Fibroblast of skin of left biceps (primary cell): Measurements from ENCODE around the gene STK16.
A peak's percentile ranks its signal among the peaks of the same experiment; 100 is the strongest.

Experiments used
- DNase-seq, 2 experiments: peaks; one replicate each; pipeline ENCODE4 v3.0.0-alpha.2; 2013; ENCODE audit warnings: low read depth in 2 of 2

The STK16 gene

GRCh38 chr2:219213486-219214071 is 31.7 kb upstream of the STK16 start:
- no peak for DNase-seq

- DNase-seq, result no peak
Measured at GRCh38 chr2:219214141-219214540, 31.1 kb upstream of the STK16 start.

DNA sequence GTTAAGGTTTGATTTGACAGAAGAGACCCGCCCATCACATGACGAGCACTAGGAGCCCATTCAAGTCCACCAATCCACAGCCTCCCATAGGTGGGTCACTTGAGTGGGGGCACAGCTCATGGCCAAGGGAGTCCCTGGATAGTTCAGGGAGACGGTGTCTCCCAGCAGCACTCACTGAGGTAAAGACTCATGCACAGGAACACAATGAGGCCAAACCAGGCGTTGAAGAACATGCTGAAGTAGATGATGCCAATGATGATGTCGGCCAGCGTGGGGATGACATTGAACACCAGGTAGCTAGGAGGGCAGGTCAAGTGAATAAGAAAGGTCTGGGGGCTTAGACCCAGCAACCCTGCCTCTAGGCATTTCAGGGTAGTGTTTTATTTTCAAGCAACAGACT is 30.5 kb upstream of the STK16 start:
- no peak for DNase-seq

DNA sequence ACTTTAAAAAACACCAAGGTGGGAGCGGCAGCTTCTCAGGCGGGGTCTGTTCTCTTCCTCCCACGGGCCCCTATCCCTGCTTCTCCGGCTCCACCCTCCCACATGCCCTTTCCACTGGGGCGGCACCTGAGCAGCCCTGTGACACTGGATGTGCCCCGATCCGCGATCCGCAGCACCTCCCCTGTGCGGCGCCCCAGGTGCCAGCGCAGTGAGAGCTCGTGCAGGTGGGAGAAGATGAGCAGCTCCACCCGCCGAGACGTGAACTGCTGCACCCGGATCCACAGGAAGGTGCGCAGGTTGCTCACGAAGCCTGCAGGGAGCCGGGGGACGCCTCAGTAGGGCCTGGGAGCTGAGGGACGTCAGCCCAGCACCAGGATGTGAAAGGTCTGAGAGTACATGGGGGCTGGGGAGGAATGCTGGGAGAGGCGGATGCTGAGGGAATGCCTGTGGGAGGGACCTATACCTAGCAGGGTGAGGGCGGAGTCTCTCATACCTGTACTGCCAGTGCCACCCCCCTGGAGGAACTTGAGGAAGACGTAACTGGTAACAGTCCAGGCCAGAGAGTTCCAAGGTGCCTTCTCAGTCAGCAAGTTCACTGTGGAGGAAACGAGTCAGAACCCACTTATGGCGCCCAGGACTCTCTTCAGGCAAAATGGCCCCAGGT is 29.3 kb upstream of the STK16 start:
- DNase-seq, result no peak

DNA sequence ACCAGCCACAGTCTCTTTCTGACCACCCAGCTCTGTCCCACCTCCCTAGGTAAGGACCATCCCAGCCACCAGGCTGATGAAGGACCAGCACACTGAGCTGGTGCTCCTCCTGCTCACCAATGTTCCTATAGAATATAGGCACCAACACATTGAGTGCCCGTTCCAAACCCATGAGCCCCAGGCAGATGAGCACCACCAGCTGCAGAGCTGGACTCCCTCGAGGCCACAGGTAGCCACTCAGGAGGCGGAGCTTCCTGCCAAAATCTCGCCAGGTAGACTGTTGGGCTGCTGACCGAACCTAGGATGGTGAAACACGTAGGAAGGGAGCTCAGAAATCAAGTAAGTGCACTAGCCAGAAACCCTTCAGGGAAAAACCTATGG is 28.8 kb upstream of the STK16 start:
- no peak for DNase-seq

- DNase-seq, result peak in 1 of 2 experiments; percentile 24
Measured at GRCh38 chr2:219218217-219218731, 27.0 kb upstream of the STK16 start.

DNA sequence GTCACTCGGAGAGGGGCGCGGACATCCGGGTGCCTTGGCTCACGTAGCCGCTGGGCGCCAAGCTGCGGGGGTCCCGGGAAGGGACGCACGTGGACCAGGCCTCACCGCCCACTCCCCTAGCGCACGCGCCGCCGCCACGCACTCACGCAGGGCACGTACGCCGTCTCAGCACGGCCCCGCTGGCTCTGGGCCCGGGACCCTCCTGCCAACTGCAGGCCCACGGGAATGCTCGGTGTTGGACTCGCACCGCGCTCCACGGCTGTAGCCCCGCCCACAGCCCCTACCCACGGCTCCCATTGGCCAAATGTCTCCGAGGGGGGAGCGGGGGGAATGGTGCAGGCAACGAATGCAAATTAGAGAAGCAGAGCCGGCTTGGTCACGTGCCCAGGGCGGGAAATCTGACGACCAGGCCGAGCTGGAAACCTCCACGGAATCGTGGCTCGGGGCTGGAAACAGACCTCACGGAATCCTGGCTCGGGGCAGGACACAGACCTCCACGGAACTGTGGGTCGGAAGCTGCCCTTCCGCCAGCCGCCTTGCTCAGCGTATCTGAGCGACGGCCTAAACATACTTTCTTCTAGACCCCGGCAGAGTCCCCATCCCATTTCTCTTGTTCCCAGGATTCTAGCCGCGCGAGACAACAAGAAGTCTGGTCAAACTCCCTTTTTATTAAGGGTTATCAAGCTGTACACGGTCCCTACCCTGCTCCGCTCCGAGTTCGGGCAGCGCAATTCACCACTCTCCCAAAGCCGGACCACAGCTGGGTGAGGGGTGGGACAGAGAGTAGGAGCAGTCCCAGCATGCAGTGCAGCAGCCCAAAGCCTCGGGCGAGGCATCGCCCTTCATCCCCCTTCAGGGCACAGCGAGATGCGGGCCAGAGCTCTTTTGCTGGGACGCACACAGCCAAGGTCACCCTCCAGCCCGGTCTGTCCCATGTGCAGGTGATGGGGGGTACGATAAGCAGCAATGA is 26.3 kb upstream of the STK16 start, which contains the start of gene ABCB6:
ABCB6 (minus strand) TSS at position 227 of the 970 bp plus-strand sequence. CDS start 285 bp downstream, outside the sequence.
- peak; percentile 89 to 90 for DNase-seq

DNA sequence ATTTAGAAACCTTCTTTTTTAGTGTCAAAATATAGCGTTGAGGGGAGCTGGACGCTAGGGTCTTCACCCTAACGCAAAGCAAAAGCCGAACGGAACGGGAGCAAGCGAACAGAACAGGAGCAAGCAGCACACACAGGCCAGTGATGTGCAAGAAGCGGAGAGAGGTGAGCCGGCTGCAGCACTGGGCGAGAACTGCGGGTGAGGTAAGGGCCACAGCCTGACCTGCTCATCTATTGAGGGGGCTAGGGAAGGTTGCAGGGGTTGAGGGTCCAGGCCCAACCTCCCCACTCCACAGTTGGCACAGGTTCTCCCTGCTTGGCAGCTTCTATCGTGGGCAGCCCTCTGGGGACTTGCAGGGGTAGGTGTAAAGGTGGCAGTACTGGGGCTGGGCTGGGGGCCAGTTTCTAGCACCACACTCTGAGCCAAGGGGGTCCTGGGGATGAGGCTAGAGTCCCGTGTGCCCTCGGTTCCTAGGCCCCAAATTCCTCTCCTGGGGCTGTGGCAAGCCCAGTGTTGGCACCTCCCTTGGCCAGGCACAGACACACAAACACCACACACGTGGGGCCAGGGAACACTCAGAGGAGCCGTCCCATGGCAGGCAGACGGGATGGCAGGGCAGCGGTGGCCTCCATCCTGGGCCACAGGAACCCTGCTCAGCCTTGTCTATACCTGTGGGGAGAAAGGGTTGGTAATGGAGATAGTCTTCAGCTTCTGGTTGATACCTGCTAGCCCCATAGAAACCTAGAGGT is 25.3 kb upstream of the STK16 start:
- no peak for DNase-seq

DNA sequence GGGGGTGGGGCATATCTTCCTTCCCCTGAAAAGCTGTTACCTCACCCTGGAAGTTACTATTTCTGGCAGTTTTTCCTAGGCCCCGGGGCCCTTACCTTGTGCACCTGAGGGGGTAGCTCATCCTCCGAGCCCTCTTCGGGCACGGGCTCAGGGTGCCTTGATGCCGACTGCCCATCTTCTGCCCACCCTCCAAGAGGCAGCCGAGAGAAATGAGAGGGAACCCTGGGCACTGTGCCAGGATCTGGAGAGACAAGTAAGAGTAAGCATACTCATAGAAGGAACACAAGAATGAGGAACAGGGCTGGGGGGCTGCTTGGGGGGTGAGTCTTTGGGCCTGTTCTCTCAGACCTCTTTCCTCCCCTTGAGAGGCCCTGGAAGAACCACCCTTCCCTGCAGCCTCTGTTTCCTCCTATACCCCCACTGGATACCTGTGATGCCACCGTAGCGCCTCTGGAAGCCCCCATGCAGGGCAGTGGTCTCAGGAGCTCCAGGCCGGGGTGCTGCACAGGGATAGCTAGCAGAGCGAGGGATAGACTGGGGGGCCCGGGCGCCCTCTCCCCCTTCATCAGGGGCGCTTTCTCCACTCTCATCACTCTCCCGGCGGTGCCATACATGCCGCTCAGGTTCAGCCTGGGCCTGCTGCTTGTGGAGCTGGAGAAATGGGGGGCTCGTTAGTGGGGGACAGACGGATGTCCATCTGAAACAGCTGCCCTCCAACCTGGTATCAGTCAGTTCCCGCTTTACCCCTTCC is 24.5 kb upstream of the STK16 start:
- no peak for DNase-seq

DNA sequence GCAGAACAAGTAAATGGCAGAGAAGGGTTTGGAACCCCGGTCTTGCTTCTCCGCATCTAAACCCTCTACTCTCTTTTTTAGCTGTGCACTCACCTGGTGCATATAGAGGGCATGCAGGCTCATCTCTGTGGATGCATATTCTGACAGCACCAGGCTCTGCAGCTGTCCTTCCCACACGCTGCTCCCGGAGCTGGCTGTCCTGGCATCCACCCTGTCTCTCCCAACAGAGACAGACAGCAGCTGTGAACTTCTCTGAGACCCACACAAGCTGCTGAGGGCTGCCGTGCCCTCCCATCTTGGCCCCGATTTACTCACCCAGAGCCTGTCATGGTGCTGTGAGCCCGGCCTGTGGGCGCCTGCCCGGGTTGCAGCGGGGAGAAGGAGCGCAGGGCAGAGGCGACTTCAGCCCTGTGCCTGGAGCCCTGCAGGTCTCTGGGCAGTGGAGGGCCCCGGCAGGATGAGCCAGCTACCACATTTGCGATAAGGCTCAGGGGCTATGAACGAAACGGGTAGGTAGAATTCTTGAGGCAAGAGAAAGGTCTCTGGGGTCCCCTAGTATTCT is 23.2 kb upstream of the STK16 start:
- no peak for DNase-seq

DNA sequence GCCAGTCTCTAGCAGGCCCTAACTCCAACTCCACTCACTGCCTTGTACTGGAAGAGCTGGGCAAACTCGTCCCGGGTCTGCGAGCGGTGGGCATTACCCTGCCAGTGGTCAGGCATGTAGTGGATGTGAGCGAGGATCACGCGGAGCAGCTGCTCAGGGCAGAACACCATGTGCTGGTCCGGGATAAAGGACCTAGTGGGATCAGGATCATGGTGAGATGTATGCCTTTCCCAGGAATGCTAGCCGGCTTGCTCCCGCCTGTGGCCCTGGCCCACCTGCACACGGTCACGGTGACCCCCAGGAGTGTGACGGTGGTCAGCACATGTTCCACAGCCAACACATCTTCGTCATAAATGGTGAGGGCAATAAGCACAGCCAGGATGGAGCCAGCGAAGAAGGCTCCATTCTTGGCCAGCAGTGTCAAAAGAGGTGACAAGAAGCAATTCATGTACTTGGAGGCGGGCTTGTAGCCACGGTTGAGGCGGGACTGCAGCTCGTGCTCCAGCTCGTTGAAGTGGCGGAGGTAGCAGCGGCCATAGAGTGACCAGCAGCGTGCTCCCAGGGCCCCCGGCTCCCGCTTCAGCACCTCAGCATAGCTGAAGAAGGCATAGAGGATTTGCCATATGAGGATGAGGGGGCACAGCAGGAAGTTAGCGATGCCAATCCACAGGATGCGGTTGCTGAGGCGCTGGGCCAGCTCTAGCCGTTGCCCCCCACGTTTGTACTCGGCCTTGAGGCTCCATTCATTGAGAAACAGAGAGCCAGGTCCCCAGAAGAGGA is 21.3 kb upstream of the STK16 start:
- no peak for DNase-seq

DNA sequence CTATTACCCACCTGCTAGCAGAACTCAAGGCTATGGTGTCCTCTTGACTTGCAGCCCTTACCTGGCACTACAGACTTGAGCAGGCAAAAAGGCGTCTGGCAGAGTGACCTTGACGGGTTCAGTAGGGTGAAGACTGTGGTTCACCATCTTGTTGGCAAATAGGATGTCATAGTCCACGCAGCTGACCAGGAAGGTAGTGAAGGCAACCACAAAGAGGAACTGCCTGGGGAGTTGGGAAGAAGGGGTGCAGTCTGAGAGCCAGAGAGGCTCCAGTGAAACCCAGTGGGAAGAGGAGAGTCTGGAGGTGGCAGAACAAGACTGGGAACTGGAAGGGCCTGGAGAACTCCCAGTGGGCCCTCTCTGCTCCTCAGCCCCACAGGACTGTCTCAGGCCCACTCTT is 19.9 kb upstream of the STK16 start:
- DNase-seq, result no peak

- DNase-seq, result no peak
Measured at GRCh38 chr2:219228041-219228910, 17.0 kb upstream of the STK16 start.

DNA sequence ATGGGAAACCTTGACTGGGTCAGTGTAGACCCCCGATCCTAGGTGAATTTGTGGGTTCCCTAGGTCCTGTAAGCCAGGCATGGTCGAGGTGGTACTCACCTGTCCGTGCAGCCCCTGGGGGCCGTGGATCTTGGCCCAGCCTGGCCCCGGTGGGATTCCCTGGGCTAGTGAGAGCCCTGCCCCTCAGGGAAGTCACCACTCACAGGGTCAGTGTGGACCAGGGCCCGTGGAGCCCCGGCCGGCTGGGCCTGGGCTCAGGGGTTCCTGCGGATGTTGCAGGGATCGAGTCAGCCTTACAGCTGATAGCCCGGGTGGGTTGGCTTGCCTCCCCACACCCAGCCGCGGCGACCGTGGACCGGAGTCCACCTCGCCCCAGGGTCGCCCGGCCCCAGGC is 16.4 kb upstream of the STK16 start:
- no peak for DNase-seq

DNA sequence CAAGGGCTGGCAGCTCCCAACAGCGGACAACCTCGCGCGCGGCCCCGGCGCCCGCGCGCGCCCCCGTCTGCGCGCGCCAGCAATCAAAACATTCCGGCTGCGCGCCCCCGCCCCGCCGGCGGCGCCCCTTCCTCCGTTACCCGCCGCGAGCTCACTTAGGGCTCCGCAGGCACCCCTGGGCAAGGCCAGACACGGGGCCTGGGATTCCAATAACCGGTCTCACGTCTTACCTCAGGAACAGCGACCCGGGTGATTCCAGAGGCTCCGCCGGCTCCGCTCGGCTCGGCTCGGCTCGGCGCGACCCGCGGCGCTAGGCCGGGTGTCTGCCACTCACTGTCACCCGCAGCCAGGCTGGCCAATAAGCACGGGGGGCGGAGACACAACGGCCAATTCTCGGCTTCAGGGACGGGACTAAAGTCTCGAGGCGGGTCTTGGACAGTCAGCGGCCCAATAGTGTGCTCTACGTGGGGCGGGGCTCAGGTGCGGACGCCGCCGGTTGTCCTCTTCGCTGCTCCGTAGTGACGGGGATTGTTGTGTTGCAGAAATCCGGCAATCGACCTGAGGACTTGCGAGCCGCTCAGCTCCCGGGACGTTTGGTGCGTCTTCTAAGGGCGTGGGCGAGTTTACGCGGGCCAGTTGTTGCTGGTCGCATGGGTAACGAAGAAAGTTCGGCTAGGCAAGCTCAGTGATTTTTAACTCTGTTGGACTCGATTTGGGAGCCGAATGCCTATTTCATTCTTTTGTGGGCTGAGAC is 15.8 kb upstream of the STK16 start, which contains the start of the genes ANKZF1 and ATG9A:
ANKZF1 (plus strand) TSS at position 502 of the 754 bp plus-strand sequence. CDS start 452 bp downstream, outside the sequence.
ATG9A (minus strand) TSS at position 332 of the 754 bp plus-strand sequence. CDS start 1,612 bp downstream, outside the sequence.
- peak; percentile 93 to 95 for DNase-seq

- DNase-seq, result no peak
Measured at GRCh38 chr2:219230059-219230540, 15.2 kb upstream of the STK16 start.

DNA sequence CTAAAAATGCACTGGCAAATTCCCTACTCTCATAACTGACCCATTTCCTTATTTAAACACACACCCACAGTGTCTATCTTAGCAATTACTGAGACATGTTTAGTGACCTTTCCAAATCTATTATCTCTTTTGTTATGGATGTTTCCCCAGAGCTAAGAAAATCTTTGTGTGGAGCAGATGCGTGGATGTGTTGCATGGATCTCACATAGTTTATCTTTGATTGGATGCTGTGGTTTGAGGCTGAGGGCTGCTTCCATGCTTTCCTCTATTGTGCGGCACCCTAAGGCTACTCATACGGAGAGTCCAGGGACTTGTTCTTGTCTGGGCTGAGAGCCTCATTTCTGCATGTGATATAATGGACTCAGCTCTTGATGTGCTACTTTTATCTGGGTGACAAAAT is 10.9 kb upstream of the STK16 start:
- DNase-seq, result no peak
